22Rv1 (cell line): ENCODE results near the gene MAD1L1.

Experiments
- H3K27ac ChIP-seq: fragments of 450-650 bp; 2 replicates; pipeline ENCODE4 v1.5.1; 2017
- ZFX ChIP-seq: fragments of 450-650 bp; IDR thresholded peaks from 2 replicates; pipeline ENCODE4 v1.6.1; 2017; ENCODE audit warnings: antibody characterized with exemption, borderline replicate concordance
- TF ChIP-seq, protein P1 (sequence below): fragments of 450-650 bp; IDR thresholded peaks from 2 replicates; pipeline ENCODE4 v1.5.1; 2017; ENCODE audit warnings: mild to moderate bottlenecking

The MAD1L1 gene

DNA sequence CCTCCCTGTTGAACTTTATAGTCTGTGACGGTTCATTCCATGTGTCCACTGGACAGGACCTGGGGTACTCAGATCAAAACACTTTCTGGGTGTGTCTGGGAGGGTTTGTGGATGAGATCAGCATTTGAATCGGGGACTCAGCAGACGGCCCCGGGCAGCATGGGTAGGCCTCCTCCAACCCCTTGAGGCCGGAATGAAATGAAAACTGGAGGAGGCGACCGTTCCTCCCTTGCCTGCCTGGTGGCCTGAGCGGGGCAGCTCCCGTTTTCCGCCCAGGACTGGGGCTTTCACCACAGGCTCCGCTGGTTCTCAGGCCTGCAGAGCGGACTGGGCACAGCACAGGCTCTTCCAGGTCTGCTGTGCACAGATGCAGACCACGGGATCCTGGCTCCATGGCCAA lies 247.7 kb downstream of the MAD1L1 start:
- TF ChIP-seq, protein P1, sequence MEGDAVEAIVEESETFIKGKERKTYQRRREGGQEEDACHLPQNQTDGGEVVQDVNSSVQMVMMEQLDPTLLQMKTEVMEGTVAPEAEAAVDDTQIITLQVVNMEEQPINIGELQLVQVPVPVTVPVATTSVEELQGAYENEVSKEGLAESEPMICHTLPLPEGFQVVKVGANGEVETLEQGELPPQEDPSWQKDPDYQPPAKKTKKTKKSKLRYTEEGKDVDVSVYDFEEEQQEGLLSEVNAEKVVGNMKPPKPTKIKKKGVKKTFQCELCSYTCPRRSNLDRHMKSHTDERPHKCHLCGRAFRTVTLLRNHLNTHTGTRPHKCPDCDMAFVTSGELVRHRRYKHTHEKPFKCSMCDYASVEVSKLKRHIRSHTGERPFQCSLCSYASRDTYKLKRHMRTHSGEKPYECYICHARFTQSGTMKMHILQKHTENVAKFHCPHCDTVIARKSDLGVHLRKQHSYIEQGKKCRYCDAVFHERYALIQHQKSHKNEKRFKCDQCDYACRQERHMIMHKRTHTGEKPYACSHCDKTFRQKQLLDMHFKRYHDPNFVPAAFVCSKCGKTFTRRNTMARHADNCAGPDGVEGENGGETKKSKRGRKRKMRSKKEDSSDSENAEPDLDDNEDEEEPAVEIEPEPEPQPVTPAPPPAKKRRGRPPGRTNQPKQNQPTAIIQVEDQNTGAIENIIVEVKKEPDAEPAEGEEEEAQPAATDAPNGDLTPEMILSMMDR = no peak
- no peak for TF ChIP-seq ZFX
- H3K27ac ChIP-seq = no peak overlapping the region

DNA sequence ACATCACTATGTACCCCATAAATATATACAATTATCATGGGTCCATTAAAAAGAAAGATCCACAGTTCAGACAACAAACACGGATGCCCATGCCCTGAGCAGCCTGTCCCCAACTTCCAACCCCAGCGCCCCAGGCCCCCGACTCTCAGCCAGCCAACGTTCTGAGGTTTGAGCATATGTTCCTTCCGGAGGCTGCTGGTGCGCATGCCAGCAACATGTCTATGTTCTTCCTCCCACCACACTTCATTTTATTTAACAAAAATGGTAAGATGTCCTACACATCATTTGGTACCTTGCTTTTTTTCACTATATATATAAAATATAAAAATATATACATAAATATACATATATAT lies 250.9 kb downstream of the MAD1L1 start:
- no peak overlapping the region for H3K27ac ChIP-seq
- TF ChIP-seq, protein P1 = no peak
- TF ChIP-seq ZFX = no peak

DNA sequence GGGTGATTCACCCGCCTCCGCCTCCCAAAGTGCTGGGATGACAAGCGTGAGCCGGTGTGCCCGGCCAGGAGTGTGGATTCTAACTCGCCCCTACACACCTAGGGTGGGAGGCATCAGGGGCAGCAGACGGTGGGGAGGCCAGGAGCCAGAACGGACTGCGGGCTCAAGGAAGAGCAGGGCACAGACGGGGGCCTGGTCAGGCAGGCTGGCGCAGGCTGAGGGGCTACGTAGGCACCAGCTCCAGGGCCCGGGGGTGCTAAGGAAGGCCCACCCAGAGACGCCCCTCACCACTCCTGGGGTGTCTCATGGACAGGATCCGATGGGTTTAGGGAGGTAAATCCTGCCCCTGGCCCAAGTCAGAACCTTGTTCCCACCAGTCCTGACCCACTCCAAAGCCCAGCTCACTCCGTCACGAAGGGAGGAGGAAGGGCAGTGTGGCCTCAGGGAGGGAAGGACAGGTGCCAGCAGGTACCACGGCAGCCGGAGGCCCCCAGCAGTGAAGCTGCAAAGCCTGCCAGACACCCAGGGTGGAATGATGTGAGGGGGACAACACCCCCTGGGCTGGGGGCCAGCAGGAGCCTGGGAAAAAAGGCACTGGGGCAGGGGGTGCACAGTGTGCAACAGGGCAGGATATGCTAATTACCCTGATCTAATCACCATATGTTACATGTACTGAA lies 251.4 kb downstream of the MAD1L1 start:
- H3K27ac ChIP-seq = no peak overlapping the region
- TF ChIP-seq ZFX = no peak
- TF ChIP-seq, protein P1 = no peak

DNA sequence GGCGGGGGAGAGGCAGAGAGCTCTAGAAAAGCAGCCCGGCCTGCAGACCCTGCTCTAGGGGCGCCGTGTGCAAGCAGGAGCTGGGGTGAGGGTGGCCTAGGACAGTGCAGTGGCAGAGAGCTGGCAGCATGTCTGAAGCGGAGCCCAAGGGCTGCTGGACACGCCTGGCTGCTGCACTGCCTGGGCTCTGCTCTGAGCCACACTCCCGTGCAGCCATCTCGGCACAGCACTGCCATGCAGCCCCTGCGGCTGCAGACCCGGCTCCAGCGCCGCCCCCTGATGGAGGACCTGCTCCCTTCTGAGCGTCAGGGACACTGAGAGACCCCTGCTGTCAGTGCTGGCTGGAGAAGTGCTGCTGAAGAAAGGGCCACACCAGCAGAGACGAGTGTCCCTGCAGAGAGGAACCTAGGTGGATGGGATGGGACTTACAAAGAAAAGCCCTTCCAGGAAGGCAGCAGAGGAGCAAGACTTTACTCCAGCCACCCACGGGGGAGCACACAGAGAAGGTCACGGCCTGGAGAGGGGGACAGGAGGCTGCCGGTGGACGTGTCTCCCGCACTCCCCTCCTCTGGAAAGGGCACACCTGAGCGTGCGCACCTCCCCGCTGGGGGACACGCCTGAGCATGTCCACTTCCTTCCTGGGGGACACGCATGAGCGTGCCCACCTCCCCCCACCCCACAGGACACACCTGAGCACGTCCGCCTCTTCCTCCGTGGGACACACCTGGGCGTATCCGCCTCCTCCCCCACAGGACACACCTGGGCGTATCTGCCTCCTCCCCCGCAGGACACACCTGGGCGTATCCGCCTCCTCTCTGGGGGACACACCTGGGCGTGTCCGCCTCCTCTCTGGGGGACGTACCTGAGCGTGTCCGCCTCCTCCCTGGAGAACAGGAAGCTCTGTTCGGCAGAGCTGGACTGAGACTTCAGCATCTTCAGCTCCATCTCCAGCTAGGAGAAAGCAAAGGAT lies 252.9 kb downstream of the MAD1L1 start:
- no peak overlapping the region for H3K27ac ChIP-seq
- no peak for TF ChIP-seq ZFX
- TF ChIP-seq, protein P1 = no peak

- no peak for TF ChIP-seq ZFX
- TF ChIP-seq, protein P1 = no peak
- no peak overlapping the region for H3K27ac ChIP-seq
These were observed 253.8 kb downstream of the MAD1L1 start for GRCh38 chr7:1978656-1979590.

- H3K27ac ChIP-seq = no peak overlapping the region
- TF ChIP-seq ZFX = no peak
- TF ChIP-seq, protein P1 = no peak
These were observed 254.8 kb downstream of the MAD1L1 start for GRCh38 chr7:1977876-1978441.
